ENCODE results near the gene ZRANB3.
"Not testable (repeated sequence)": the region's sequence is repeated elsewhere in the genome, so short reads cannot be mapped to it uniquely, and the experiment has no call there.

The ZRANB3 gene

GRCh38 chr2:135373702-135374101, 157.3 kb downstream of the ZRANB3 start:
- H3K36me3 ChIP-seq = no peaks in the 10 kb centered on the region
- no peak overlapping the region for H3K27ac ChIP-seq
- H3K4me3 ChIP-seq (ENCODE audit: low read depth, low read length) = no peak overlapping the region
- DNase-seq = no peak
- TF ChIP-seq CTCF (IDR thresholded peaks at IDR 0.05; ENCODE audit: low read depth, low read length) = no peak
- H3K9me3 ChIP-seq (ENCODE audit: severe bottlenecking) = peaks cover 3% of the 10 kb centered on the region
- H3K27me3 ChIP-seq (ENCODE audit: insufficient read depth, low read depth, severe bottlenecking) = no peaks in the 10 kb centered on the region

- no peaks in the 10 kb centered on the region for H3K27me3 ChIP-seq (ENCODE audit: insufficient read depth, low read depth, severe bottlenecking)
- DNase-seq = no peak
- no peaks in the 10 kb centered on the region for H3K9me3 ChIP-seq (ENCODE audit: severe bottlenecking)
- peaks cover 4% of the 10 kb centered on the region for H3K36me3 ChIP-seq
- H3K27ac ChIP-seq = no peak overlapping the region
- TF ChIP-seq CTCF (IDR thresholded peaks at IDR 0.05; ENCODE audit: low read depth, low read length) = no peak
- H3K4me3 ChIP-seq (ENCODE audit: low read depth, low read length) = no peak overlapping the region
Measured at GRCh38 chr2:135349941-135350340, 181.1 kb downstream of the ZRANB3 start.

GRCh38 chr2:135348096-135348704, 182.8 kb downstream of the ZRANB3 start:
- H3K27ac ChIP-seq; H3K4me3 ChIP-seq (ENCODE audit: low read depth, low read length); H3K27me3 ChIP-seq (ENCODE audit: insufficient read depth, low read depth, severe bottlenecking); H3K9me3 ChIP-seq (ENCODE audit: severe bottlenecking); DNase-seq; H3K36me3 ChIP-seq: not testable (repeated sequence)

- Histone ChIP-seq H3K36me3 (no peaks in the 10 kb centered on the region), H3K9me3 (ENCODE audit: severe bottlenecking) (peaks cover 4% of the 10 kb centered on the region), H3K27ac (no peak overlapping the region), H3K27me3 (ENCODE audit: insufficient read depth, low read depth, severe bottlenecking) (no peaks in the 10 kb centered on the region), H3K4me3 (ENCODE audit: low read depth, low read length) (no peak overlapping the region)
- no peak for DNase-seq
- no peak for TF ChIP-seq CTCF (IDR thresholded peaks at IDR 0.05; ENCODE audit: low read depth, low read length)
Measured at GRCh38 chr2:135337071-135337470, 193.9 kb downstream of the ZRANB3 start.

- no peak overlapping the region for H3K4me3 ChIP-seq (ENCODE audit: low read depth, low read length)
- no peak for TF ChIP-seq CTCF (IDR thresholded peaks at IDR 0.05; ENCODE audit: low read depth, low read length)
- H3K9me3 ChIP-seq (ENCODE audit: severe bottlenecking) = no peaks in the 10 kb centered on the region
- DNase-seq = no peak
- H3K27me3 ChIP-seq (ENCODE audit: insufficient read depth, low read depth, severe bottlenecking) = no peaks in the 10 kb centered on the region
- no peaks in the 10 kb centered on the region for H3K36me3 ChIP-seq
- H3K27ac ChIP-seq = no peak overlapping the region
Measured at GRCh38 chr2:135335256-135335655, 195.8 kb downstream of the ZRANB3 start.

GRCh38 chr2:135327146-135327545, 203.9 kb downstream of the ZRANB3 start:
- Histone ChIP-seq H3K27ac (no peak overlapping the region), H3K9me3 (ENCODE audit: severe bottlenecking) (no peaks in the 10 kb centered on the region), H3K4me3 (ENCODE audit: low read depth, low read length) (no peak overlapping the region), H3K27me3 (ENCODE audit: insufficient read depth, low read depth, severe bottlenecking) (no peaks in the 10 kb centered on the region), H3K36me3 (no peaks in the 10 kb centered on the region)
- no peak for DNase-seq
- no peak for TF ChIP-seq CTCF (IDR thresholded peaks at IDR 0.05; ENCODE audit: low read depth, low read length)
